NCI-H524 treated with DMSO at 0.1 percent for 48 hours (cell line): ENCODE data around the gene SEPTIN10.
"Not testable (repeated sequence)": the region's sequence is repeated elsewhere in the genome, so short reads cannot be mapped to it uniquely, and the experiment has no call there.

ENCODE experiments used
- DNase-seq: peaks from one replicate; lab custom pipeline; 2025; lab: John Stamatoyannopoulos, UW

Gene SEPTIN10

DNA sequence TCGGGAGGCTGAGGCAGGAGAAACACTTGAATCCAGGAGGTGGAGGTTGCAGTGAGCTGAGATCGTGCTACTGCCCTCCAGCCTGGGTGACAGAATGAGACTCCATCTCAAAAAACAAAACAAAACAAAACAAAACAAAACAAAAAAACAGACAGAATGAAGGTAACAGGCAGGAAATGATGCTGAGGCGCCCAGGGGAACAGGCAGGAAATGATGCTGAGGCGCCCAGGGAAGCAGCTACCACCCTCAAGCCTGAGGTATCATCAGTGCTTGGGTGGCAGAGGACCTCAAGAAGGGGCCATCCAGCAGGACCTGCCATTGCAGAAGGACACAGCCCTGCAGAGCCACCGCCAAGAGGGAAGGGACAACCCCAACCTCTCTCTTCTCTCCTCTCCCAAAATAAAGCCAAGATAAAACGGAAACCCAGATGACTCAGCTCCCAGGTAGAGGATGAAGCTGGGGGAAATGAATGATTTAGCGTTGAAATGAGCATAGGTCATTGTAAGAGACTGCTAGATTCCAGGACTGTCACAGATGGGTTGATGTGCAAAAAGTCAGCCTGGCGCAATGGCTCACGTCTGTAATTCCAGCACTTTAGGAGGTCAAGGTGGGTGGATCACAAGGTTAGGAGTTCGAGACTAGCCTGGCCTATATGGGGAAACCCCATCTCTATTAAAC is 19.7 kb upstream of the SEPTIN10 start:
- no peak for DNase-seq

DNA sequence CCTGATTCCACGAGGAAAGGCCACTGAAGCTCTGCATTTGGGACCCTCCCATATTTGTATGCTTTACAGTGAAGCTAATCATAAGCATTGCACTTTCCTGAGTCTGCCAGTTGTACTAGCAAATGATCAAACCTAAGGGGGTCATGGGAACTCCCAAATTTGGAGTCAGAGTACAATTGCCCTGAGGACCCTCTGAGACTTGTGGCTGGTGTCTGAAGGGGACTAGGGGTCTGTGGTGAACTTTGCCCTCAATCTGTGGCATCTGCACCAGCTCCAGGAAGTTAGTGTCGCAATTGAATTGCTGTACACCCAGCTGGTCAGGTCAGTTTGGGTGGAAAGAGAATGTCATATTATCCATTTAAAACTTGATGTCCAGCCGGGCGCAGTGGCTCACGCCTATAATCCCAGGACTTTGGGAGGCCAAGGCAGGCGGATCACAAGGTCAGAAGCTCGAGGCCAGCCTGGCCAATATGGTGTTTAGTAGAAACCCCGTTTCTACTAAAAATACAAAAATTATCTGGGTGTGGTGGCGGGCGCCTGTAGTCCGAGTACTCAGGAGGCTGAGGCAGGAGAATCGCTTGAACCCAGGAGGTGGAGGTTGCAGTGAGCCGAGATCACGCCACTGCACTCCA is 18.5 kb upstream of the SEPTIN10 start:
- no peak for DNase-seq

- no peak for DNase-seq
Observed at GRCh38 chr2:109631741-109632140, 18.0 kb upstream of the SEPTIN10 start.

- DNase-seq, result no peak
Observed at GRCh38 chr2:109630441-109631430, 17.0 kb upstream of the SEPTIN10 start.

DNA sequence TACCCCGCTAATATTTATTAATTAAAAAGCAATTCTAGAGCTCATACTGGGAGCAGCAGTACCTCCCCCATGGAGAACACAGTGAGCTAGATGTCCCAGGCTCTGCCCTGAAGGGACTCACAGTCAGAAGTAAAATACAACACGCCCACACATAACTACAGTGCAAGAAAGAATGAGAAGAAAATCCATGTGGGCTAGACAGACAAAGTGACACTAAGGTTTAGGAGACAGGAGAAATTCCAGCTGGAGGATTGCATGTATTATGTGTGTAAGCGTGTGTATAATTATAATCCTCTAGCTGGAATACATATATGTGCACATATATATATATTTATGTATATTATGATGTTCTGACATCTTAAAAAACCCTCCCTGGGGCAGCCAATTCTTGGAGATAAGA is 16.1 kb upstream of the SEPTIN10 start:
- DNase-seq, result no peak

DNA sequence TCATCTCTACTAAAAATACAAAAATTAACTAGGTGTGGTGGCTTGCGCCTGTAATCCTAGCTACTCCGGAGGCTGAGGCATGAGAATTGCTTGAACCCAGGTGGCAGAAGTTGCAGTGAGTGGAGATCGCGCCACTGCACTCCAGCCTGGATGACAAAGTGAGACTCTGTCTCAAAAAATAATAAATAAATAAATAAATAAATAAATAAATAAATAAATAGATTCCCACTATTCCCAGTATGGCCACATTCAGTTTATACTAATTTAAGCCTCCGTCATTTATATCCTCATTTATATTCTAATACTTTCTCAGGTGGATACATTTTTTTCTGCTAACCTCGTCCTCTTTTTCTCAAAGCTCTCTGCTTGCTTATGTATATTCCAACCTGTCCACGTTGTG is 14.6 kb upstream of the SEPTIN10 start:
- DNase-seq, result not testable (repeated sequence)

DNA sequence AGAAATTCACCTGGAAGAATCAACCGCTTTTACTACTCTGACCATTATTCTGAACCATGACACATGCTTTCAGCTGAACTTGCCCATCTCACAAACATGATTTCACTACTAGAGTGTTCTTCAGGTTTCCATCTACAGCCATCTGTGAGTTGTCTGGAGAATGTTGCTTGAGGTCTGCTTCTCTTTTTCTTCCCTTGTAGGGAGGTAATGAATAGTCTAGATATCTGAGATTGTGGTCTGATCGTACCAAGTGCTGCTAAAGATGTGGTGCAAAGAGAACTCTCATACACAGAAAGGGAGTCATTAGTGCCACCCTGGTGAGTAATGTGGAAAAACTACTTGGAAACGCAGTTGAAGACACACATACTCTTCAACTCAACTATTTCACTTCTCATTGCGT is 10.6 kb upstream of the SEPTIN10 start:
- no peak for DNase-seq

DNA sequence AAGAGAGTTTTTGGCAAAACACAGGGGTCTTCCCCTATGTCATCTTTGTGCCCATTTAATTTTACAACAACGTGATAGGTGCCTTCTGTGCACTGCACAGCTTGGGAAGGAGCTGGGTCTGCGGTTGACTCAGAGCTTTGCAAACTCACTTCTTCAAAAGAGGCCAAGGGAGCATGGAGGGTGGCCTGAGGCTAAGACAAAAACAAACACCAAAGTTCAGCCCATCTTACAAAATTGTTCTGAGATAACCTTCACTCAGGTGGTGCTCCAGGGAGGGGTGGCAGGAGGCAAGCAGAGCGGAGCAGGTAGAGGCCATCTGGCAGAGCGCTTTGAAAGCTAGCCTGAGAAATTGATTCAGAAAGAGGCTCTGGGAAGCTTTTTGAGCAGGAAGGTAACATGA is 10.2 kb upstream of the SEPTIN10 start:
- no peak for DNase-seq

GRCh38 chr2:109623297-109623696 is 9.5 kb upstream of the SEPTIN10 start:
- DNase-seq, result no peak

DNA sequence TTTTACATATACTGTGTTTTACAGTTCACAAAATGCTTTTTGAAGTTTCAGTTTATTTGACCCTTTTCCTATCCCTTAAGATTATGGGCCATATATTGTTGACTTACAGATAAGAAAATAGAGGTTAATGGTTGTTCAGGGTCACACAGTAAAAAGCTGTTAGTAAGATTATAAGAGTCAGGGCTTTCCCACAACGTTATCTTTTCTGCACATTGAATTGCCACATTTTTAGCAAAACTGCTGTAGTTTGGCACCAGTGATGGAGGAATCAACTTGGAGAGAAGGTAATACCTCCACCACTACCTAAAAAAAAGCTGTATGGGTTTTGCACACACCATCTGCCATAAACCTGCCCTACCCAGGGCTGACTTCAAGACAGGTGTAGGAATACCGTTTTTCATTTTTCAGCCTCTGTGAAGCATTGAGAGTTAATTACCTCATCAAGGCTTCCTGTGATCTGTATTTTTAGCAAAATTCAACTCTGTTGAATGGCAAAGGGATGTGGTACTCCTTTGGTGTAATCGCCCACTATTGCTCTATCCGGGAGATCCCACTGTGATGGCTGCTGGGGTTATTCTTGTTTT is 5.4 kb upstream of the SEPTIN10 start:
- no peak for DNase-seq

- no peak for DNase-seq
Observed at GRCh38 chr2:109616184-109616583, 2.4 kb upstream of the SEPTIN10 start.

DNA sequence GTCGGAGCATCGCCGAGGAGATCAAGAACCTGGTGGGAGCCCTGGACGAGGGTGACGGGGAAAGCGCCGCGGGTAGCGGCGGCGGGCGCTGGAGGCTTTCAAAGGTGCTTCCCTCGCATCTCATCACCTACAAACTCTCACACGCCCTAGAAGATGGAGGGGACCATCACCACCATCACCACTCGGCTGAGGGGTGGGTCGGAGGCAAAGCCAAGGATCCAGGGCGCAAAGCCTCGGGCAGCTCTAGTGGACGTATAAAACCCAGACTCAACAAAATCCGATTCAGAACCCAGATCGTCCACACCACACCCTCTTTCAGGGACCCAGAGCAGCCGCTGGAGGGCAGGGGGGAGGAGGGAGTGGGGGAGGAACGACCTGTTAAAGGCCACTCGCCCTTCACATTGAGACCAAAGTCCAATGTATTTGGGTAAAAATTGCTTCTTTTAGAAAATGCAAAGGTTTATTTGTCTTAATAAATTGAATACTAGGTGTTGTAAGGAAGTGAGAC is 1.9 kb upstream of the SEPTIN10 start:
- DNase-seq, result no peak

GRCh38 chr2:109614715-109615636 is 1.2 kb upstream of the SEPTIN10 start:
- no peak for DNase-seq

GRCh38 chr2:109613081-109613921 is 465 bp downstream of the SEPTIN10 start:
- DNase-seq, result no peak

- DNase-seq, result no peak
Observed at GRCh38 chr2:109611467-109612095, 2.2 kb downstream of the SEPTIN10 start.

DNA sequence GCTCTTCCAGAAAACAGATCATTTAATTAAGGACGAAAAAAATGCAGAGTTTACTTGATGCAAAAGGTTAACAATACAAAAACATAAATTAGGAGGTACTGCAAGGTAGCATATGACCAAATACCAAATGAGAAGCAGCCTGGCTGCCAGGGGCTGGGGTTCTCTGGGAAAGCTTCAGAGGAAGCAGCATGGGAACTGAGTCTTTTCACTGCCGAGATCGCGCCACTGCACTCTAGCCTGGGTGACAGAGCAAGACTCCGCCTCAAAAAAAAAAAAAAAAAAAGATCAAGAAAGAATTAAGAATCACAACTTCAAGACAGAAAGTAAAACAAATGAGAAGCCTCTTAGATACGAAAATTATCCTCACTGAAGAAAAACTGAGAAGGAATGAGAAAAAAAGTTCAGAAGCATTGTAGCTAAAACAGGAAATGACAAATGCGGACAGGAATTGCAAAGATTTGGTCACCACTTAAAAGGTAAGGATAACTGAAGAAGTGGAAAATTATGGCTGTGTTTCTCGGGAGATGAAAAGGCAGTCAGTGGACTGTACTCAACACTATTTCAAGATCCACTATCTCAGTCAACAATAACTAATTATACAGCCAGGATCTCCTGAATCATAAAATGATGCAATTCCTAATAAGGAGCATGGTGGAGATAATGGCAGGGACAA is 4.3 kb downstream of the SEPTIN10 start:
- DNase-seq, result no peak

DNA sequence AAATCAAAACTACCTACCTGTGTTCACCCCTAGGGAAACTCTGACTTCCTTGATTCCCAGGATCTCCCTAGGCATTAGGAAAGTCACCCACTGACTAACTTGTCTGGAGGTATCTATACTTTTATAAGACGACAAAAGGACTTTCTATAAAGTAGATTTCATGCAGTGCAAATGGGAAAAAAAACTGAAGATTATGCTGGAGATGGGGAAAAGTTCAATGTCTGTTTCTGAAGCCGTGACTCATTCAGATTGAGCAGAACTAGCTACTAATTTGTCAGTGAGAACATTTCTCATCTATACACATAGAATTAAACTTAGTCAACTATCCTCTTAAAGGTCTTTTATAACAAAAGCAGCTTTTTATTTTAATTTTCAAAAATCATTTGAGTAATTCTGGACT is 6.0 kb downstream of the SEPTIN10 start:
- DNase-seq, result no peak

DNA sequence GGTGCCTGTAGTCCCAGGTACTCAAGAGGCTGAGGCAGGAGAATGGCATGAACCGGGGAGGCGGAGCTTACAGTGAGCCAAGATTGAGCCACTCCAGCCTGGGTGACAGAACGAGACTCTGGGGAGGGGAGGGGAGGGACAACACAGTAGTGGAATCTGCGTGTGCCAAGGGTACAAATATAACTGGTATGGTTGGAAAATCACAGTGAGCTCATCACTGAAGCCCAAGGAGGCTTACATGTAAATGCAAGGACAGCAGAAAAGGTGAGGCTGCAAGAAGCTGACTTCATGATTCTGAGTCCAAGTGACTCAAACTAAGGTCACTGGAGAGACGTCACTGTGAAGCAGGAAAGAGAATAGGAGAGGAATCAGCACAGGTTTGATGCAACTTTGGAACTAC is 9.2 kb downstream of the SEPTIN10 start:
- DNase-seq, result no peak

DNA sequence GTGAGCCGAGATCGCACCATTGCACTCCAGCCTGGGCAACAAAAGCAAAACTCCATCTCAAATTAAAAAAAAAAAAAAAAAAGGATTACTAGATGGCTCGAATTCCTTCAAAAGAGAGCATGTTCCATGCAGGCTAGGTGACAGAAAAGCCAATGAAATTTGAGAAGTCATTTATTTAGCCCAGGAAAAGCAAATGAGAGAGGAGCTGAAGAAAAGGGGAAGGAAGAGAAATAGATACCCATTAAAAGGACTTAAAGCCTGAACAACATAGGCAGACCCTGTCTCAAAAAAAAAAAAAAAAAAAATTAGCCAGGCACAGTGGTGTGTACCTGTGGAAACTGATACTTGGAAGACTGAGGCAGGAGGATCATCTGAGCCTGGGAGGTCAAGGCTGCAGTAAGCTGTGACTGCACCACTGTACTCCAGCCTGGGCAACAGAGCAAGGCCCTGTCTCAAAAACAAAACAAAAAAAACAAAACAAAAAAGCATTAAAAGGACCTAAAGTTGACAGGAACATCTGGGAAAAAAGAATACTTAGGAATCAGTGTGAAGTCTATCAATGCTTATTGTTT is 11.1 kb downstream of the SEPTIN10 start:
- no peak for DNase-seq
